Body of pancreas (tissue), 4 donors: Measurements from ENCODE around the gene ATP2B2.

Experiments
- CTCF ChIP-seq, 7 experiments: fragments of 450-650 bp in 4 of 7; fragments of 200-600 bp in 3 of 7; sonication (generic) in 3 of 7; IDR thresholded peaks; one replicate each; pipeline ENCODE4 v1.5.1; 2016 to 2019; ENCODE audit warnings: antibody characterized with exemption in 7 of 7
- POLR2A ChIP-seq, 3 donors: fragments of 450-650 bp; IDR thresholded peaks; one replicate each; pipeline ENCODE4 v1.6.1; 2016; ENCODE audit warnings: antibody characterized with exemption in 3 of 3, mild to moderate bottlenecking in 2 of 3

GRCh38 chr3:10552631-10552943, 47.2 kb upstream of the ATP2B2 start:
- TF ChIP-seq POLR2A (IDR thresholded peaks at IDR 0.05) (no peak), CTCF (IDR thresholded peaks at IDR 0.05) (no peak)
